ENCODE data around the gene IMPACT.
A peak's percentile ranks its signal among the peaks of the same experiment; 100 is the strongest.

Gene IMPACT, protein sequence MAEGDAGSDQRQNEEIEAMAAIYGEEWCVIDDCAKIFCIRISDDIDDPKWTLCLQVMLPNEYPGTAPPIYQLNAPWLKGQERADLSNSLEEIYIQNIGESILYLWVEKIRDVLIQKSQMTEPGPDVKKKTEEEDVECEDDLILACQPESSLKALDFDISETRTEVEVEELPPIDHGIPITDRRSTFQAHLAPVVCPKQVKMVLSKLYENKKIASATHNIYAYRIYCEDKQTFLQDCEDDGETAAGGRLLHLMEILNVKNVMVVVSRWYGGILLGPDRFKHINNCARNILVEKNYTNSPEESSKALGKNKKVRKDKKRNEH

DNA sequence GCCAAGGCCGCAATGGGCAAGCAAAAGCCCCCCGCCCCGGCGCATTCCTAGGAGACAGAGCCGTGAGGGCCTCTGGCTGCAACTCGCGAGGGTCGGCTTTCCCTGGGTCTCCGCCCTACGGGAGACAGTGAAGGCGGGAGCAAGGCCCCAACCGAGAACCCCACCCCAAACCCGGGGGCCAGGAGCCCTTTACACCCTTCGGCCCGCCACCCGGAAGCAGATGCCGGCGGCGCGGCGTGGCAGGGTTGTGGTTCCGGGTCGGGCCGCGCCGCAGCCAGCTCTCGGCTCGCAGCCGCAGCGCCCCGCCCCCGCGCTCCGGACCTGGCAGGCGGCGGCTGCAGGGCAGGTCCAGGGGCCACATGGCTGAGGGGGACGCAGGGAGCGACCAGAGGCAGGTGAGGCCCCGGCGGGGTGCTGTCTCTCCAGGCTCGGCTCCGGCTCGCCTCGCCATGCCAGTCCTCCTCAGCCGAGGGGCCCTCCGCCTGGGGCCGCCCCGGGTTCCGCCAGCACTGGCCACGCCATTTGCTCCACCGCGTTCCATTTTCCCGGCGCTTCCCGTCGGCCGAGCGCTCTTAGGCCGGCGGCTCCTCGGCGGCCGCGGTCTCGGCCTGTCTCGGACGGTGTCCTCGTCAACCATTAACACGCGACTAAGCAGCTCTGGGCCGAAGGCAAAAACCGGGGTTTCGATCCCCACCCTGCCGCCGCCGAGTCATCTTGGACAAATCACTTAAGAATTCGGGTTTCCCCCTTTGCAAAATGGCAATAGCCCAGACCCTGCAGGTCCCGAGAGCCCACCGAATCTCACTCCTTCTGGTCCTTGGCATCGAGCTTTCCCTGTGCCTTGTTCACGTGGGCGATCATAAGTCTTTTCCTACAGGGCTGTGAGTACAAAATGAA, at the start of gene IMPACT:
Gene IMPACT, plus strand, starts transcription at position 273 of the 897 bp plus-strand sequence. Its CDS starts 87 bp downstream, at position 360.
- Histone ChIP-seq H3K27me3 (ENCODE audit: insufficient read depth, low read depth, severe bottlenecking) (no peaks in the 10 kb centered on the region), H3K27ac (peak within 1 kb of the TSS; percentile 92), H3K9me3 (ENCODE audit: severe bottlenecking) (peaks cover 3% of the 10 kb centered on the region), H3K36me3 (peaks cover 6% of the 10 kb centered on the region; the same call in 1 of the 2 replicates), H3K4me3 (ENCODE audit: low read depth, low read length) (peak within 1 kb of the TSS; percentile 56)
- DNase-seq, result peak; percentile 88
- TF ChIP-seq, protein P1, sequence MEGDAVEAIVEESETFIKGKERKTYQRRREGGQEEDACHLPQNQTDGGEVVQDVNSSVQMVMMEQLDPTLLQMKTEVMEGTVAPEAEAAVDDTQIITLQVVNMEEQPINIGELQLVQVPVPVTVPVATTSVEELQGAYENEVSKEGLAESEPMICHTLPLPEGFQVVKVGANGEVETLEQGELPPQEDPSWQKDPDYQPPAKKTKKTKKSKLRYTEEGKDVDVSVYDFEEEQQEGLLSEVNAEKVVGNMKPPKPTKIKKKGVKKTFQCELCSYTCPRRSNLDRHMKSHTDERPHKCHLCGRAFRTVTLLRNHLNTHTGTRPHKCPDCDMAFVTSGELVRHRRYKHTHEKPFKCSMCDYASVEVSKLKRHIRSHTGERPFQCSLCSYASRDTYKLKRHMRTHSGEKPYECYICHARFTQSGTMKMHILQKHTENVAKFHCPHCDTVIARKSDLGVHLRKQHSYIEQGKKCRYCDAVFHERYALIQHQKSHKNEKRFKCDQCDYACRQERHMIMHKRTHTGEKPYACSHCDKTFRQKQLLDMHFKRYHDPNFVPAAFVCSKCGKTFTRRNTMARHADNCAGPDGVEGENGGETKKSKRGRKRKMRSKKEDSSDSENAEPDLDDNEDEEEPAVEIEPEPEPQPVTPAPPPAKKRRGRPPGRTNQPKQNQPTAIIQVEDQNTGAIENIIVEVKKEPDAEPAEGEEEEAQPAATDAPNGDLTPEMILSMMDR (IDR thresholded peaks at IDR 0.05; ENCODE audit: low read depth, low read length), result no peak

DNA sequence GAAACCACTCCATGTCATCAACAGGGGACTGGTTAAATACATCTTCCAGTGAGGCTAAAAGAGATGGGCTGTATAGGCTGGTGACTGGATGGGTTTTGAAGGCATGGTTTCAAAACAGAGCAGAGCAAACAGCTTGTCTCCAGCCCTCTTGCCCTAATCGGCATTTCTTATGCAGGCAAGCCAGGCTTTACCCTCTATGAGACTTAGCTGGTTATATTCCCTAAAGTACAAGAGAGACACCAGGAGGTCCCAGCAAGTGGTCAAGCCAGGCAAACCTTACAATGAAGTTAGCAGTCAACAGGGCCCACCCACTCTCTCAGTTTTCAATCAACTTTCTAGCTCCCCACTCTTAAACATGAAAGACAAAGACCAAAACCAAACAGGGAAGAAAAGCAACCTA, 47.9 kb upstream of the IMPACT start:
- Histone ChIP-seq H3K27ac (no peak overlapping the region), H3K27me3 (ENCODE audit: insufficient read depth, low read depth, severe bottlenecking) (no peaks in the 10 kb centered on the region), H3K36me3 (peaks cover 5% of the 10 kb centered on the region; the same call in 1 of the 2 replicates), H3K9me3 (ENCODE audit: severe bottlenecking) (no peaks in the 10 kb centered on the region), H3K4me3 (ENCODE audit: low read depth, low read length) (no peak overlapping the region)
- no peak for DNase-seq
- TF ChIP-seq, protein P1 (IDR thresholded peaks at IDR 0.05; ENCODE audit: low read depth, low read length), result no peak

DNA sequence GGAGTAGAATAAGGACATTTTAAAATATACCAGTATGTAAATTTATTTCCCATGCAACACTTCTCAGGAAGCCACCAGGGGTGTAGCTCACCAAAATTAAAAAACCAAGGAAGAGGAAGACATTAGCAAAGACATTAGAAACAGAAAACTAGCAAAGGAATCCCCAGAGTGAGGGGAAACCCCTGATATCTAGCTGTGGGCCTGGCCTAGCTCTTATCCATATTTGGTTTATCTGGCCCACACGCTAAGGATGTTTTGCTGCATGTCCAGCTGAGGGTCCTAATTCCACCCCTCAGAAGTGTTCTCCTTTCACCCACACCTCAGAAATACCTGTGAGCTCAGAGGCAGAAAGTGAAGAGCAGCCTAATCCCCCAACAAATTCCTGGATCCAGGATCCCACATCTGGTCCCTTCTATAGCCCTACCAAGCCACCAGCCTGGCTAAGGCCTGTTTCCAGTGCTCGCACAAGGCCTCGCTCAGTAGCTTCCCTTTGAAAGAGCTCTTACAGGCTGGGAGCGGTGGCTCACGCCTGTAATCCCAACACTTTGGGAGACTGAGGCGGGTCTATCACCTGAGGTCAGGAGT, 46.2 kb upstream of the IMPACT start:
- H3K36me3 ChIP-seq, result peaks cover 5% of the 10 kb centered on the region; the same call in 1 of the 2 replicates

GRCh38 chr18:24381126-24381525, 45.3 kb upstream of the IMPACT start:
- no peak overlapping the region for H3K4me3 ChIP-seq (ENCODE audit: low read depth, low read length)
- DNase-seq, result no peak
- TF ChIP-seq, protein P1 (IDR thresholded peaks at IDR 0.05; ENCODE audit: low read depth, low read length), result no peak
- no peaks in the 10 kb centered on the region for H3K9me3 ChIP-seq (ENCODE audit: severe bottlenecking)
- no peak overlapping the region for H3K27ac ChIP-seq
- H3K27me3 ChIP-seq (ENCODE audit: insufficient read depth, low read depth, severe bottlenecking), result no peaks in the 10 kb centered on the region
- H3K36me3 ChIP-seq, result no peaks in the 10 kb centered on the region; the same call in 1 of the 2 replicates

More for the DNA sequence above, 46.2 kb upstream of the IMPACT start:
- no peak overlapping the region for H3K4me3 ChIP-seq (ENCODE audit: low read depth, low read length)
- H3K27ac ChIP-seq, result no peak overlapping the region
- no peaks in the 10 kb centered on the region for H3K27me3 ChIP-seq (ENCODE audit: insufficient read depth, low read depth, severe bottlenecking)
- TF ChIP-seq, protein P1 (IDR thresholded peaks at IDR 0.05; ENCODE audit: low read depth, low read length), result no peak
- H3K9me3 ChIP-seq (ENCODE audit: severe bottlenecking), result no peaks in the 10 kb centered on the region
- no peak for DNase-seq

DNA sequence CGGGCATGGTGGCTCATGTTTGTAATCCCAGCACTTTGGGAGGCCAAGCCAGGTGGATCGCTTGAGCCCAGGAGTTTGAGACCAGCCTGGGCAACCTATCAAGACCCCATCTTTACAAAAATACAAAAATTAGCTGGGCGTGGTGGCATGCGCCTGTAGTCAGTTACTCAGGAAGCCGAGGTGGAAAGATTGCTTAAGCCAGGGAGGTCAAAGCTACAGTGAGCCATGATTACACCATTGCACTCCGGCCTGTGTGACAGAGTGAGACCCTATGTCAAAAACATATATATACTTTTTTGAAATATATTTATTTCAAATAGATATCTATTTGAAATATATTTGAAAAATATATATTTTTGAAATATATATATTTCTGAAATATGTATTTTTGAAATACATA, 39.8 kb upstream of the IMPACT start:
- Histone ChIP-seq H3K9me3 (ENCODE audit: severe bottlenecking) (no peaks in the 10 kb centered on the region), H3K36me3 (no peaks in the 10 kb centered on the region), H3K27me3 (ENCODE audit: insufficient read depth, low read depth, severe bottlenecking) (no peaks in the 10 kb centered on the region), H3K27ac (no peak overlapping the region), H3K4me3 (ENCODE audit: low read depth, low read length) (no peak overlapping the region)
- TF ChIP-seq, protein P1 (IDR thresholded peaks at IDR 0.05; ENCODE audit: low read depth, low read length), result no peak
- DNase-seq, result no peak

Measured in WERI-Rb-1 (cell line).